ENCODE results near the gene CLIP2. TPM values are rescaled to one million over a fixed set of nuclear protein-coding genes. Genes with fewer than 3 reads are reported as not detected.
A peak's percentile ranks its signal among the peaks of the same experiment; 100 is the strongest.

Gene CLIP2
- total RNA-seq, 1 experiment from 2014 or later, result 6.9 TPM

GRCh38 chr7:74449809-74450397 is 160.7 kb downstream of the CLIP2 start:
- H3K36me3 ChIP-seq, result no peaks in the 10 kb centered on the region
- H3K4me3 ChIP-seq, result no peak overlapping the region
- H3K27me3 ChIP-seq, result no peaks in the 10 kb centered on the region
- H3K9me3 ChIP-seq, result no peaks in the 10 kb centered on the region
- DNase-seq, result peak; percentile 16

GRCh38 chr7:74452748-74453321 is 163.6 kb downstream of the CLIP2 start:
- peak; percentile 89 for DNase-seq
- Histone ChIP-seq H3K4me3 (peak overlapping the region; percentile 63), H3K9me3 (no peaks in the 10 kb centered on the region), H3K27me3 (no peaks in the 10 kb centered on the region), H3K36me3 (no peaks in the 10 kb centered on the region)

- H3K27me3 ChIP-seq, result no peaks in the 10 kb centered on the region
- H3K36me3 ChIP-seq, result no peaks in the 10 kb centered on the region
- no peaks in the 10 kb centered on the region for H3K9me3 ChIP-seq
- H3K4me3 ChIP-seq, result peak within 1 kb of the TSS; percentile 63
- peak; percentile 91 for DNase-seq
Measured at GRCh38 chr7:74453322-74454011, 164.3 kb downstream of the CLIP2 start, which contains the start of gene GTF2IRD1. GTF2IRD1 (plus strand) TSS chr7:74453906; CDS start chr7:74508081, 54,175 bp downstream.

- Histone ChIP-seq H3K4me3 (peak overlapping the region; percentile 63), H3K36me3 (no peaks in the 10 kb centered on the region), H3K27me3 (no peaks in the 10 kb centered on the region), H3K9me3 (no peaks in the 10 kb centered on the region)
- DNase-seq, result peak; percentile 22
Measured at GRCh38 chr7:74454021-74454924, 165.1 kb downstream of the CLIP2 start.

GRCh38 chr7:74454925-74455288 is 165.7 kb downstream of the CLIP2 start:
- no peak for DNase-seq
- Histone ChIP-seq H3K4me3 (peak overlapping the region; percentile 63), H3K9me3 (no peaks in the 10 kb centered on the region), H3K27me3 (no peaks in the 10 kb centered on the region), H3K36me3 (no peaks in the 10 kb centered on the region)

GRCh38 chr7:74455291-74455804 is 166.1 kb downstream of the CLIP2 start:
- peak overlapping the region; percentile 63 for H3K4me3 ChIP-seq
- no peaks in the 10 kb centered on the region for H3K27me3 ChIP-seq
- H3K36me3 ChIP-seq, result no peaks in the 10 kb centered on the region
- peak; percentile 26 for DNase-seq
- no peaks in the 10 kb centered on the region for H3K9me3 ChIP-seq

Other genes with a start within 250 kb of the CLIP2 start
- gene LIMK1, start 205.6 kb upstream of the CLIP2 start, total RNA-seq (2014; rRNA removed; shearing (Covaris generic); ENCODE audit: low replicate concordance), result 13.2 and 26.9 TPM in 2 replicates
- gene EIF4H, start 115.1 kb upstream of the CLIP2 start, total RNA-seq (2014; rRNA removed; shearing (Covaris generic); ENCODE audit: low replicate concordance), result 300 and 364 TPM in 2 replicates
- gene LAT2, start 79.4 kb upstream of the CLIP2 start, total RNA-seq (2014; rRNA removed; shearing (Covaris generic); ENCODE audit: low replicate concordance), result 0.20 TPM in 1 of 2 replicates, not detected in the other
- gene RFC2, start 35.0 kb upstream of the CLIP2 start, total RNA-seq (2014; rRNA removed; shearing (Covaris generic); ENCODE audit: low replicate concordance), result 17.3 and 27.4 TPM in 2 replicates
- gene GTF2IRD1, start 164.5 kb downstream of the CLIP2 start, total RNA-seq (2014; rRNA removed; shearing (Covaris generic); ENCODE audit: low replicate concordance), result 9.9 and 12.5 TPM in 2 replicates